GM10266 (cell line): ENCODE measurements around the gene ART1.
"Not testable (repeated sequence)": the region's sequence is repeated elsewhere in the genome, so short reads cannot be mapped to it uniquely, and the experiment has no call there.

ENCODE experiments used
- DNase-seq: peaks from one replicate; pipeline ENCODE4 v3.0.0; 2012; ENCODE audit errors: extremely low spot score
- CTCF ChIP-seq: IDR thresholded peaks from 2 replicates; pipeline ENCODE4 v1.5.1; 2012; ENCODE audit warnings: mild to moderate bottlenecking, low read depth; ENCODE audit not compliant: control insufficient read depth, insufficient read depth; ENCODE audit errors: missing control alignments

ART1 gene

DNA sequence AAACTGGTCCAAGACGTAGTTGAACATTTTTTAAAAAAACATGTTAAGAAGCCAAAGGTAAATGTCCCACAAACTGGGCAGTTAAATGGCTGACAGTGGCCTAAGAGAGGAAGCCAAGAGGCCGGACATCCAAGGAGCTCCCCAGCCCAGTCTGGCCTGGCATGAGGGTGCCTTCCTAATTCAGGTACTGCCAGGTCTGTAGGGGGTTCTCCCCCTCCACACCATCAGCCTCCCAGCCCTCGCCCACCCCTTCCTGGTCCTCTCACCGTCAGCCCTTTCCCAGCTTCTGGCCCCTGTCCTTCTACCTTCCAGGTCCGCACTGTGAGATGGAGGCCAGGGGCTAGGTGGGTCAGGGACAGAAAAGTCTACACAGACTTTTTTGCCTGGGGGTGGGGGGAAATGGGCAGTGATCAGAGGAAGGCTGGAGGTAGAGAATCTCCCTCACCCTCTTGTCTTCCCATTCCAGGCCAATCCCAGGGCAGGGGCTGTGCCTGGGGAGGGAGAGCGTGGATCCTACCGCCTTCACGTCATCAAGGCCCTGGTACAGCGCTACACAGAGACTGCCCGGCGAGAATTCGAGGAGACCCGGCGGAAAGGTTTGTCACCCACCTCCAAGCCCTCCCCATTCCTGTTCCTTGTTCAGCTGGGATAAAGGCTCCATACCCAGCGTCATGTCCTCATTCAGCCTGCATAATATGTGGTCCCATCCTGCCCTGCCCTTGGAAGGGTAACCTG is 9.1 kb upstream of the ART1 start:
- TF ChIP-seq CTCF, result no peak
- no peak for DNase-seq

GRCh38 chr11:3637201-3637600 is 7.7 kb upstream of the ART1 start:
- no peak for TF ChIP-seq CTCF
- no peak for DNase-seq

DNA sequence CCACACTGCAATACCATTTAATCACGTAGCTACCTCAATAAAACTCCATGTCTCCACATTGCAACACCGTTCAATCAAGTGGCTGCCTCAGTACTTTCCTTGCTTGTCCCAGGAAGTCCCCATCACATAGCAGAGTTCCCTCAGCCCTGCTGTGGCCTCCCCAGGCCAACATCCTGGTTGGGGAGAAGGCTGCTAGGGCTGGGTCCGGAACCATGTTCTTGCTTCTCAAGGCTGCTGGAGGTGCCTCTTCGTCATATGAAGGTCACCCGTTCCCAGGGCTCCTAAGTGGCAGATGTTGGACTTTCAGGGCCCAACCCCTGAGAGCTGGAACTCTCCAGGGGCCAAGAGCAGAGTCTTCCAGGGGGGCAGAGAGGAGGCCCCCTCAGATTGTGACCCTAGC is 6.4 kb upstream of the ART1 start:
- TF ChIP-seq CTCF, result no peak
- no peak for DNase-seq

DNA sequence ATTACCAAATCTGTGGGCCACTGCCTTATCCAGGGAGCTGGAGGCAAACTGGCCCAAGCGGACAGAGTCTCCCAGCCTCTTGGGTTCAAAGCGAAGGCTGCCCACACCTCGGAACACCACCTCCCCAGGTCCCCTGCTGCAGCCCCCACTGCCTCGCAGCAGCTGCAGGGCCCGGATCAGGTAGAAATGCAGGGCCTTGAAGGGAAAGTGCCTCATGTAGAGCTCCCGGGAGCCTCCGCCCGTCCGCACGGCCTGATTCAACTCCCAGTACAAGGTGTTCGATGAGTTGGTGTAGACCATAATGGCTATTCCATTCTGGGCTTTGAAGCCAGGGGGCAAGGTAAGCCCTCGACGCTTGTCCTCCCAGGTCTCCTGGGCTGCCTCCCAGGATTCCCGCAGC is 5.1 kb upstream of the ART1 start:
- no peak for TF ChIP-seq CTCF
- no peak for DNase-seq

DNA sequence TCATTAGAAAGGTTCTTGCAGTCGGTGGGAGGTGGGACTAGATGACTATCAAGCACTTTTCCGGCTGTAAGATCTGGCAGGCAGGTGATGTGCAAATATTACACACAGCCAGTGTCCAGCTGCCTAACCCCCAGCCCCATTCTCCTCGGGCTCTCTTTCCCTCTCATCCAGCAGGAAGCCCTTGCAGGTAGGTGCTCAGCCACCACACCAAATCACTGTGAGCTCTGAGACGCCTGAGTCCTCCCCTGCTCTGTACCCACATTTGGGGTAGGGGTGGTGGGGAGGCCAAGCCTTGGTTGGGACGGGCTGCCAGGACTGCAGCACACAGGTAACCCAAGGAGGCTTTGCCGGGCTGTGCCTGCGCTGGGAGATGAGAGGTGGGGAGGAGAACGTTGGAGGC is 3.7 kb upstream of the ART1 start:
- no peak for TF ChIP-seq CTCF

DNA sequence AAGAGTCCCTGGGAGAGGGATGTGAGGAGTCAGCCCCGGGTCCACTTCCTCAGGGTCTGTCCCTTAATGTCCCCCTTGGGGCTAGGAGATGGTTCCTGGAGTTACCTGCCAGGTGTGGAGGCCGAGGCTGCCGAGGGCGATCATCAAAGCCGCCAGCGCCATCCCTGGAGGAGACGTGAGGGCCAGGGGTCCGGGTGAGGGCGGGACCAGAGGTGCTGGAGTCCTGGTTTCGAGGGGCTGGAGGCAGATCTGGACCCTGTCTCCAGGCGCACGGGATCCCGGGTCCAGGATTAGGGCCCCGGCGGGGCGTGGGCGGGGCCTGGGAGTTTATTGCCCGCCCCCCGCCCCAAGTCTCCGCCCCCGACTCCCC is 3.2 kb upstream of the ART1 start, which contains the start of gene ART5:
TSS of gene ART5 (minus strand) at position 292 of the 370 bp plus-strand sequence. CDS start at position 162, 130 bp downstream.
- DNase-seq, result no peak
- TF ChIP-seq CTCF, result no peak

More for the DNA sequence above, 3.7 kb upstream of the ART1 start:
- DNase-seq, result no peak

DNA sequence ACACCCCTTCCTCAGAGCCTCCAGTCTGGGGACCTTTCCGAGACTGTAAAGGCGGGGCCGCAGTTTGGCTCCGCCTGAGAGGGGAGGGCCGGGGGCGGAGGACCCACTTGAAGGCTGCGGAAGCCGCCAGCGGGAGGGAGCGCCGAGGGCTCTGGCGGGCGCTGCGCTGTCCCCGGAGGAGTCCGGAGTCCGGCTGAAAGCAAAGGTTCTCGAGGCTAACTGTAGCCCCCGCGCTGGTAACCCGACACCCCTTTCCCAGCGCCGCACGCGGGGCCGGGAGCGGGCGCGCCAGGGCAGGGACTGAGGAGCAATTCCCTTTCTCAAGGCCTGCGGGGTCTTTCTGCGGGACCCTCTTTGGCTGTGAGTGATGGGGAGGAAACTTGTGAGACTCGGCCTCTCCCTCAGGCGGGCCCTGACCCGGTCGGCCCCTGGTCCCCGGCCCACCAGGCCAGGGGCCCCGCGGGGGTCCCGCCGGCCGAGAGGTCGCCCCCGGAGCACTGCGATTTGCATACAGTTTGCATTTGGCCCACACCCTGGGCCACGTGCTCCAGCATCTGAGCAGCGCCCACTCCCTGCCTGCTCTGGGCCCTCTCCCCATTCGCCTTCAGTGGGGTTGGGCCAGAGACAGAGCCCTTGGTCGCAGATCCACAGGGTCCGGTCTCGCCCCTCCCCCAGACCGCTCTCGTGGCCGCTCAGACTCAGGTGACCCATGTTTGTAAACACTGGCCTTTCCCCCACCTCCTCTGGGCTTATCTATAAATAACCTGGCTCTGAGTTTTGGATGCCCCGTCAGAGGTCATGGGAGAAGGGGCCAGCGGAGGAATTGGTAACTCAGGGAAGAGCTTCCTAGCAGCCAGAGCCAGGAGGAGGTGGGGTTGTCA is 2.6 kb upstream of the ART1 start:
- DNase-seq, result peak; percentile 88
- TF ChIP-seq CTCF, result no peak

- DNase-seq, result not testable (repeated sequence)
These were observed 1.8 kb upstream of the ART1 start for GRCh38 chr11:3643102-3643546.
